Activated CD4-positive, alpha-beta T cell treated with anti-CD3 and anti-CD28 coated beads, Interleukin-2, amount 50 U/mL, for 48 hours (primary cell): Measurements from ENCODE around the gene LOX.

Source experiments
- DNase-seq, 2 experiments: peaks; one replicate each; pipeline ENCODE4 v3.0.0-alpha.2; 2020

The LOX gene

DNA sequence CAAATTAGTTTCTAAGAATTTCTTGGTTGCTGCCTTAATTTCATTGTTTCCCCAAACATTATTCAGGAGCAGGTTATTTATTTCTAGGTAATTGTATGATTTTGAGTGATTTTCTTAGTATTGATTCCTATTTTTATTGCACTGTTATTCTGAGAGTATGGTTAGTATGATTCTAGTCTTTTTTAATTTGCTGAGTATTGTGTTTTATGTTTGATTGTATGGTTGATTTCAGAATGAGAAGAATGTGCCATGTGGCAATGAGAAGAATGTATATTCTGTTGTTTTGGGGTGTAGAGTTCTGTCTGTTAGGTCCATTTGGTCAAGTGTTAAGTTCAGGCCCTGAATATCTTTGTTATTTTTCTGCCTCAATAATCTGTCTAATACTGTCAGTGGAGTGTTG lies 27.1 kb downstream of the LOX start:
- no peak for DNase-seq

DNA sequence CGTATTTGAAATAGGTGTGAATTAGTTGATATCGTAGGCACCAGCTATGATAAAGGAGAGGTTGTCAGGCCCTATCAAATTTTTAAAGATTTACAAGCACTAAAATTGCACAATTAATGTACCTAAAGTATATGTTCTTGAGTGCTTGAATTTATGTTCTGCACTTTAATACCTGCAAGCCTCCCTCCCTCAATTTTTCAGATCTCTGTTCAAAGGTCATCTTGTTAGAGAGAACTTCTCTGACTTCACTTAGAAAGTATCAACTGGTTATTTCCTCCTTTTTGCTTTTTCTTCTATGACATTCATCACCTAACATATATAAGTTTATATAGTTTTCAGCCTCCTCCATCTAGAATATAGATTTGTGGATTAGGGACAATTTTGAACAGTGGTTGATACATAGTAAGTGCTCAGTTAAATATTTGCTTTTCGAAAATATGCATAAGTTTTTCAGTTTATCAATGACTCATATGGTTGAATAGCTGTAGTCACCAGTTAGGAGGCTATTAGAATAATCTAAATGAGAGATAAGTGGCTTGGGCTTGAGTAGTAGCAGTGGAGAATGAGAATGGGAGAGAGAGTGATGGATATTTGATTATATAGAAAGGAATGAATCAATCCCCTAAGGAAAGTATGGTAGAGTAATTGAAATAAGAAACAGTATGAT lies 37.3 kb downstream of the LOX start:
- DNase-seq: no peak

DNA sequence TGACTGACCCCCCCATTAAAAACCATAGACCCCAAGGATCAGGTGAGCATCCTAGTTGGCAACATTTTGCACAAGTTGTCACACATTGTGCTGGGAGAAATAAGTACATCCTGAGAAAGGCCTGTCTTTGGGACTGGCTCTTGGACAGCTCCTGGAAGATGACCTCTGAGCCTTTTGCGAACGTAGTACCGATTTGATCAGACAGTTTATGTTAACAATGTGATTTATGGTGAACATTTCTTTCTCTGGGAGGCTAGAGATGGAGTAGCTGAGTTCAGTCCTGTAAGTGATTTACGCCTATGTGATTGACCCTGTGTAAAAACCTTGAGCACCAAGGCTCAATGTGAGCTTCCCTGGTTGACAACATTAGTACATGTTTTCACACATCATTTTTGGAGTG lies 41.7 kb downstream of the LOX start:
- DNase-seq: no peak

DNA sequence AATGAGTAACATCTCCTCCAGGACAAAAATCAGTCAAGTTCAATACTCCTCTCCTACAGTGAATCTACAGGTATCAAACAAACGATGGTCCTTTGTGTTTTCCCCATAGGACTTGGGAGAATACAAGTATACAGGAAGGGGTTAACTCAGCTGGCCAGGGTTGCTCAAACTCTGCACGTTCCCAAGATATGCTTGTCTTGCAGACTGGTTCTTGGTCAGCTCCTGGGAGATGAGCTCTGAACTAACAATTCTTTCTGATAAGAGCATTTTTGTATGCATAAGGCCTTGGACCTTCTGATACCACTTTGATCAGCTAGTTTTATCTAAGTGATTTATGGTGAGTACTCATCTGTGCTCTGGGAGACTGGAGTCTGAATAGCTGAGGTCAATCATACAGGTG lies 42.1 kb downstream of the LOX start:
- no peak for DNase-seq

DNA sequence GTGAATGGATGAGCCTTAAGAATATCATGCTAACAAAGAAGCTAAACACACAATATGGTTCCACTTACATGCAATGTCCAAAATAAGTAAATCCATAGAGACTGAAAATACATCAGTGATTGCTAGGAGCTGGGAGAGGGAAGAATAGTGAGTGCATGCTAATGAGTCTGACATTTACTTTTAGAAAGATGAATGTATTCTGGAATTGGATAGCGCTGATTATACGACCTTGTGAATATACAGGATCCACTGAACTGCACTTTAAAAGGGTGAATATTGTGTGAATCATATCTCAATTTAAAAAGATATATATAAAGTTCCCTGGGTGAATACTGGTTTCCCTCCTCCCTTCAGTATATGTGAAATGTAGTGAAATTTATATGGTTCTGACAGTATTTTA lies 46.2 kb downstream of the LOX start:
- no peak for DNase-seq

DNA sequence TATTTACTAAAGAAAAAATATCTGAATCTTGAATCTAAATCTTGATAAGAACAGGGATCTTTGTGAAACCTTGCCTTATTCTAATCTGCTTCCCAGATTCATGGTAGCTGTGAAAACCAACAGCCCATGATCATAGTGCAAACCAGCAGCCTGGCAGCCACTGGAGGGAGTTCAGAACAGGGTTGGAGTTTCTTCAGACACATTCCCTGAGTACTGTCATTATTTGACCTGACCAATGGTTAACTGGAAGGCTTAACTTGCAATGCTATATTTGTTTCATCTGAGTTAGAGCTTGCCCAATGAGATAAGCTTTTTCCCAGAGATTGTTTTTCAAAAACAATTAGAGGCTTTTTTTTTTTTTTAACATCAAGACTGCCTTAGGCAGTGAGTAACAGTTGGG lies 47.8 kb downstream of the LOX start:
- no peak for DNase-seq

DNA sequence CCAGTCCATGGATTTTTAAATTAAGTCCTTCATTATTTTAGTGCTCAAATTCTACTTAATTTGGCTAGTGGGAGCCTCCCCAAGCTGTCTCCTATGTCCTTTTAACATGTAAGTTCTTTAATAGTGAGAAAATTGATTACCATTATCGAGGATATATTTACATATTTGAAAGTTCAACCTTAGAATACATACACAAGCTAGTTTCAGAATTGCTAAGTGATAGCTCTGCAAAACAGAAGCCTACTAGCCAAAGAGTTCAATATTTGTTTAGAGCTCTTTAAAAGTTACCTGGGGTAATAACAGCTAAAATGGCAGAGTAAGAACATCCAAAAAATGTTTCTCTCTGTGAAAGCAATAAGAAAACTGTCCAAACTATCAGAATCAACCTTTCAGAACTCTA lies 48.2 kb downstream of the LOX start:
- no peak for DNase-seq

DNA sequence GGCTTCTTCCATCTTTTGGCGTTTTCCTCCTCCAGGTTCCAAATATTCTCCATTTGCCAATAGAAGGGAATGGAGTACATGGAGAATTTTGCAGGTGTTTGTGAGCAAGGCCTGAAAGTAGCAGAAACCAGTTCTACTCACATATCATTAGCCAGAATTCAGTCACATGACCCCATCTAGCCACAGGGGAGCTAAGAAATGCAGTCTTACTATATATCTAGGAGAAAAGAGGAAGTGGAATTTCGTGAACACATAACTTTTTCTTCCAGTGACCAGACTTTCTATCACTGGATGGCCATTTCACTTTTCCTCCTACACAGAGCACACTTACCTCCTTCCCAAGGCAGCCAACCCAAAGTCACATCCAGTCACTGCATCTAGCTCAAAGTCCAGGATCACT lies 55.1 kb downstream of the LOX start:
- DNase-seq: no peak

DNA sequence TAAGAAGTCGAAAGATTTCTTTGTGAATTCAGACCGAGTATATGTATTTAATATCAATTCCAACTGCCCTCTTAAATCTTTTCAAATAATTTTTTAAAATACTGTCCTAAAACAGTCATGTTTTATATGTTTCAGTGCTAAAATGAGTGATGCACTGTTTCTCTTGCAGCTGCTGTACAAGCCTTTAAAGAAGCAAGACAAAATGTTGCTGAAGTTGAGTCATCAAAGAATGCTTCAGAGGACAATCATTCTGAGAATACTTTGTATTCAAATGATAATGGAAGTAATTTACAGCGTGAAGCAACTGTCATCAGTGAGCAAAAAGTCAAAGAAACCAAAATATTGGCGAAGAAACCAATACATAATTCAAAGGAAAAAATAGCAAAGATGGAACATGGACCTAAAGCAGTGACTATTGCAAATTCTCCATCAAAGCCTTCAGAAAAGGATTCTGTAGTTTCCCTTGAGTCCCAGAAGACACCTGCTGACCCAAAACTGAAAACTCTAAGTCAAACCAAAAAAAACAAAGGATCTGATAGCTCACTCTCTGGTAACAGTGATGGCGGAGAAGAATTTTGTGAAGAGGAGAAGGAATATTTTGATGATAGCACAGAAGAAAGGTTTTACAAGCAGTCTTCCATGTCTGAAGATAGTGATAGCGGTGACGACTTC lies 58.0 kb downstream of the LOX start:
- no peak for DNase-seq

DNA sequence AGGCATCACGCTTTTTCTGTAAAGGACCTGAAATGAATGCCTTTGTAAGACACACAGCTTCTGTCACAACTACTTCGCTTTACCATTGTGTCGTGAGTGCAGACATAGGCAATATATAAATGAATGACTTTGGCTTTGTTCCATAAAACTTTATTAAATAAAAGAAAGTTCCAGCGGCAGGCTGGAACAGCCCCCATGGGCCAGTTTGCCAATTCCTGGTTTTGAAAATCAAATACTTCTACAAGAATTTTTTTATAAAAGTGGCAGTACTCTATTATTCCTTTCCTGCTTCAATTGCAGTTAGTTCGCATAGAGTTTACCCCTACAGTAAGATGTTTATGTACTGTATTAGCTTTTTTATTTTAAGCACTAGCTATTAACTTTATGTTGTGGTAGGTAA lies 62.6 kb downstream of the LOX start:
- no peak for DNase-seq

DNA sequence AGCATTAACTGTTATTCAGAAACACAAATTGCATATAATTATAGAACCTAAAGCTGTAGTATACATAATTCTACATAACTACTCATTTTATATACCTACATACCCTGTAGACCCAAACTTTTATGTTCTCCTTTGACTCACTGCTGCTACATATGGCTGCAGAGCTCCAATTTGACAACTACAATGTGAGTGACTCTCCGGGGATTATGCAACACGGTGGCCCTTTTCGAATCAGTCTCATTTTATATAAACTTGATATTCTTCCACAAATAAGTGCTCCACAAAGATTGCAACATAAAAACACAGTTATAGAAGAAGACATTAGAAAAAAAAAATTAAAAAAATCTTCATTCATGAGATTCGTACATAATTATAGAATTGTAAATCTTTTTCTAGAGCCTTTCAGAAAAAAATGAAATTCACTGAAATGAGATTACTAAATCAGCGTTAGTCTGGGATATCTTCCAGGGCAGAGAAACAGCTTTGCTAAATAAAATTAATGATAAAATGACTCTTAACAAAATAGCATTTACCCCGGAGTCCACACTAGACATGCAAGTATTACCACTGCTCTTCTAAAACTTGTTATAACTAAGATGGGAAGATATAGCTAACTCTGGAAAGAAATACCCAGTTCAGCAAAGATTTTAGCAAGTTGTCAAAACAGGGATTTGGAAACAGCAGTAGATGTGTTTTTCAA lies 63.7 kb downstream of the LOX start:
- DNase-seq: no peak
